Measurements from ENCODE around the gene MTMR10.

DNA sequence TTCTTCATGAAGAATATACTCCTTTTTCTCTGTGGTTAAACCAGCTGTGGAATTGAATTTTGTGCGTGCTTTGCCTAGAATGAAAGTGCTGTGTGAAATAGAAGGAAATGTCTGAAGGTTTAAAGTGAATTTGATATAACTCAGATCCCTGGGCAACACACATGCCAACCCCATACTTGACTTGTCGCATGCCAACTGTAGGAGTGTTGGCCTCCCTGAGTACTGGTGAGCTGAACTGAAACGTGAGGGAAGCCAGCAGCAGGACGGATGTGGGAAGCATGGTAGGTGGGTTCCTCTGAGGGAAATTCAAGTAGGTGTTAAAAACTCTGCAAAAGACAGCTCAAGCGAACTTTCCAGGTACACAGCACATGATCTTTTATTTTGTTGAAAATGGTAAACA lies 73.1 kb downstream of the MTMR10 start:
- TF ChIP-seq CTCF (IDR thresholded peaks at IDR 0.05), result no peak
- TF ChIP-seq POLR2AphosphoS5 (IDR thresholded peaks at IDR 0.05), result no peak
